ENCODE results near the gene ABHD17B. TPM values are rescaled to one million over a fixed set of nuclear protein-coding genes. Genes with fewer than 3 reads are reported as not detected.

ABHD17B gene
- polyA plus RNA-seq, 2 donors, result 8.1 to 9.8 TPM

Other genes with a start within 250 kb of the ABHD17B start
- gene CEMIP2, start 142.7 kb downstream of the ABHD17B start, polyA plus RNA-seq, result 1 to 10 TPM; 5.5 to 5.8 TPM
- gene C9orf85, start 446 bp upstream of the ABHD17B start, polyA plus RNA-seq, result 10 to 100 TPM; 10.3 to 11.2 TPM
- not detected for gene C9orf57, start 149.4 kb upstream of the ABHD17B start, polyA plus RNA-seq
- under 1 TPM; 0.04 to 0.11 TPM for gene GDA, start 238.2 kb upstream of the ABHD17B start, polyA plus RNA-seq